IPS-20b (cell line): ENCODE measurements around the gene UBE2D1.
A peak's percentile ranks its signal among the peaks of the same experiment; 100 is the strongest.

Source experiments
- H3K27ac ChIP-seq: one replicate; pipeline ENCODE4 v1.5.1; 2013; ENCODE audit warnings: low read length
- H3K27me3 ChIP-seq: 2 replicates; pipeline ENCODE4 v1.6.1; 2013; ENCODE audit warnings: mild to moderate bottlenecking, low read length, inconsistent platforms; ENCODE audit not compliant: insufficient read depth
- H3K36me3 ChIP-seq: 2 replicates; pipeline ENCODE4 v1.6.1; 2013; ENCODE audit warnings: low read depth, mild to moderate bottlenecking, inconsistent platforms, low read length, moderate library complexity; ENCODE audit not compliant: insufficient read depth
- H3K4me1 ChIP-seq: 2 replicates; pipeline ENCODE4 v1.6.1; 2013; ENCODE audit warnings: mild to moderate bottlenecking, control low read depth, inconsistent platforms, low read length, moderate library complexity; ENCODE audit not compliant: insufficient read depth
- H3K4me3 ChIP-seq: 2 replicates; pipeline ENCODE4 v1.5.1; 2013; ENCODE audit warnings: mild to moderate bottlenecking, low read length, inconsistent platforms
- H3K9ac ChIP-seq: 2 replicates; pipeline ENCODE4 v1.6.1; 2013; ENCODE audit warnings: low read depth, mild to moderate bottlenecking, inconsistent platforms, low read length, moderate library complexity
- H3K9me3 ChIP-seq: 2 replicates; pipeline ENCODE4 v1.6.1; 2013; ENCODE audit warnings: mild to moderate bottlenecking, low read depth, low read length, inconsistent platforms; ENCODE audit not compliant: insufficient read depth

The UBE2D1 gene

DNA sequence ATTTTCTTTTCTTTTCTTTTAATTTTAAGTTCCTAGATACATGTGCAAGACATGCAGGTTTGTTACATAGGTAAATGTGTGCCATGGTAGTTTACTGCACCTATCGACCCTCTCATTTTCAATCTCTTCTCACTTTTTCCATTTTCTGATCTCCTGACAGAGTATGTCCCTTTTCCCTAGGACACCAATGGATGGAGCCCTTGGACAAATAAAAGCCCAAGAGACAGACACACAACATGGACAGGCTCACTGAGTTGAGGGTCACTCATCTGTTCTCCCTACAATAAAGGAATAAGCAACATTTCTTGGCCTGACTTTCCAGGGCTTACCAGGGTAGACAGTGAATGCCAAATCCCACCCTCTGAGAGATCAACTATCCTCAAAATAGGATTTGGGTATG lies 15.2 kb upstream of the UBE2D1 start:
- Histone ChIP-seq H3K4me3 (no peak overlapping the region), H3K9me3 (no peaks in the 10 kb centered on the region), H3K27me3 (no peaks in the 10 kb centered on the region), H3K4me1 (no peaks in the 10 kb centered on the region), H3K36me3 (no peaks in the 10 kb centered on the region), H3K27ac (no peak overlapping the region), H3K9ac (no peak overlapping the region)

DNA sequence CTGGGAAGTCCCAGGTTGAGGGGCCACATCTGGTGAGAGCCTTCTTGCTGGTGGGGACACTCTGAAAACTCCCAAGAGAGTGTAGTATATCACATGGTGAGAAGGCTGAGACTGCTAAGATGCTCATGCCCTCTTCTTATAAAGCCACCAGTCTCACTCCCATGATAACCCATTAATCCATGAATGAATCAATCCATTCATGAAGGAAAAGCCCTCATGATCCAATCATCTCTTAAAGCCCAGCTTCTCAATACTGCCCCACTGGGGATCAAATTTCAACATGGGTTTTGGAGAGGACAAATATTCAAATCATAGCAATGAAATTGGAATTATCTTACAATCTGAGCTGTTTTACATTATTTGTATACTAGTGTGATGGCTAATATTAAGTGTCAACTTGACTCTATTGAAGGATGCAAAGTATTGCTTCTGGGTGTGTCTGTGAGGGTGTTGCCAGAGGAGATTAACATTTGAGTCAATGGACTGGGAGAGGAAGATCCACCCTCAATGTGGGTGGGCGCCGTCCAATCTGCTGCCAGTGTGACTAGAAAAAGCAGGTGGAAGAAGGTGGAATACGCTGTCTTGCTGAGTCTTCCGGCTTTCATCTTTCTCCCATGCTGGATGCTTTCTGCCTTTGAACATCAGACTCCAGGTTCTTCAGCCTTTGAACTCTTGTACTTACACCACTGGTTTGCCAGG lies 14.3 kb upstream of the UBE2D1 start:
- H3K4me1 ChIP-seq = no peaks in the 10 kb centered on the region
- no peaks in the 10 kb centered on the region for H3K9me3 ChIP-seq
- H3K36me3 ChIP-seq = no peaks in the 10 kb centered on the region
- no peak overlapping the region for H3K27ac ChIP-seq
- no peak overlapping the region for H3K9ac ChIP-seq
- no peaks in the 10 kb centered on the region for H3K27me3 ChIP-seq
- no peak overlapping the region for H3K4me3 ChIP-seq

DNA sequence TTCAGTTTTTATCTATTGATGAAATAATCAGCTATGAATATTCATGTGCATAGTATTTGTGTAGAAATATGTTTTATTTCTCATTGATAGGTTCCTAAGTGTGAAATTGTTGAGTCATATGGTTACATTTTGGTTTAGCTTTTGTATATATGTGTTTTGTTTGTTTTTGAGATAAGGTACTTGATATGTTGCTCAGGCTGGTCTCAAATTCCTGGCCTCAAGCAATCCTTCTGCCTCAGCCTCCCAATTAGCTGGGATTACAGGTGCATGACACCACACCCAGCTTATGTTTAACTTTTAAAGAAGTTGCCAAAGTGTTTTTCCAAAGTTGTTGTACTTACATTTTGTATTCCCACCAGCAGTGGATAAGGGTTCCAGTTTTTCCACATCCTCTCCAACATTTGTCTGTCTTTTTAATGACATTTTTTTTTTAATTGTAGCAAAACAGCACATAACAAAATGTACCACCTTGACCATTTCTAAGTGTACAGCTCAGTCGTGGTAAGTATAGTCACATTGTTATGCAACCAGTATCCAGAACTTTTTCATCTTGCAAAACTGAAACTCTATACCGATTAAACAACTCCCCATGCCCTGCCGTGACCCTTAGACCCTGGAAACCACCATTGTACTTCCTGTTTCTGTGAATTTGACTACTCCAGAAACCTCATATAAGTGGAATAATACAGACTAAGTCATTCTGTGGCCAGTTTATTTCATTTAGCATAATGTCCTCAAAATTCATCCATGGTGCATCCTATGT lies 12.6 kb upstream of the UBE2D1 start:
- Histone ChIP-seq H3K4me1 (no peaks in the 10 kb centered on the region), H3K27ac (no peak overlapping the region), H3K9ac (no peak overlapping the region), H3K27me3 (no peaks in the 10 kb centered on the region), H3K4me3 (no peak overlapping the region), H3K36me3 (no peaks in the 10 kb centered on the region), H3K9me3 (no peaks in the 10 kb centered on the region)

DNA sequence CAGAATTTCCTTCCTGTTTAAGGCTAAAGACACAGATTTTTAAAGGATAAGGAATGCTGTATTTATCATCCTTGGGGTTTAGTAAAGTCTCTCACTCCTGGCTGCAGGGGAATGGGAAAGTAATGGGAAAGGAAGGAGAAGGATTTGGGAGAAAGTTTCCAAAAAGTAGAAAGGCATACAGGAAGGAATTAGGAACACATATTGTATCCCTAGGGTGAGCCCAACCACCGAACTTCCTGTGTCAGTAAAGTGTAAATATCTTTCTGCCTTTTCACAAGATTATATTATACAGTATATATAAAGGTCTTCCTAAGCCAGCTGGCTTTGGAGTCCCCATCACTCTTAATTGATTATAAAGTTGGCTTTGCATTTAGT lies 12.0 kb upstream of the UBE2D1 start:
- H3K36me3 ChIP-seq = no peaks in the 10 kb centered on the region
- no peak overlapping the region for H3K9ac ChIP-seq
- H3K4me3 ChIP-seq = no peak overlapping the region
- no peaks in the 10 kb centered on the region for H3K9me3 ChIP-seq
- no peaks in the 10 kb centered on the region for H3K27me3 ChIP-seq
- H3K27ac ChIP-seq = no peak overlapping the region
- H3K4me1 ChIP-seq = no peaks in the 10 kb centered on the region

DNA sequence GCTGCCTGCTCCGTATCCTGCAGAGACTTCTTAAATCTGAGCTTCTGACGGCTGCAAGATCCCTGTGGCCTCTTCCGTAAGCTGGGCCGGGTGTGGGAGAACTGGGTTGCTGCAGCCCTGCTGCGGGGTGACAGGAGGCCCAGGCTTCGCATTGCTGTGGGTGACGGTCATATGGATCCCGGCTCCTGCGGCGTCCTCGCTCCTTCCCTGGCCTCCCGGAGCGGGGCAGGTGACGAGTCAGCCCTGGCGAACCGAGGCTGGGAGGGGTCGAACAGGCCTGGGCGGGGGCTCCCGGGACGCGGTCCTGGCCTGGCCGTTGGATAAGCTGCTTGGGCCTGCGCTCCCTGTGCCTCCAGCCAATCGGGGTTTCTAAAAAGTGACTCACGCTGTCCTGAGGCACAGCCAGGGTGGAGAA lies 7.8 kb upstream of the UBE2D1 start:
- Histone ChIP-seq H3K27me3 (no peaks in the 10 kb centered on the region), H3K36me3 (no peaks in the 10 kb centered on the region), H3K9me3 (no peaks in the 10 kb centered on the region), H3K9ac (no peak overlapping the region), H3K4me3 (no peak overlapping the region), H3K4me1 (no peaks in the 10 kb centered on the region), H3K27ac (no peak overlapping the region)

DNA sequence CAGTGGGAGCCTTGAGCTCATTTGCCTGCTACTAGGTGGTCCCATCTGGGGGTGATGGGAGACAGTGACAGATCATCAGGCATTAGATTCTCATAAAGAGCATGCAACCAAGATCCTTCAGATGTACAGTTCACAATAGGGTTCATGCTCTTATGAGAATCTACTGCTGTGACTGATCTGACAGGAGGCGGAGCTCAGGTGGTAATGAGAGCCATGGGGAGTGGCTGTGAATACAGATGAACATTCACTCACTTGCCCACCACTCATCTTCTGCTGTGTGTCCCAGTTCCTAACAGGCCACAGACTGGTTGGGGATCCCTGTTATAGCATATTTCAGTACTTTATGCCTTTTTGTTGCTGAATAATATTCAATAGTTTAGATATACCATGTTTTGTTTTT lies 6.6 kb upstream of the UBE2D1 start:
- H3K4me1 ChIP-seq = no peaks in the 10 kb centered on the region
- H3K9me3 ChIP-seq = no peaks in the 10 kb centered on the region
- no peak overlapping the region for H3K4me3 ChIP-seq
- H3K27me3 ChIP-seq = no peaks in the 10 kb centered on the region
- no peak overlapping the region for H3K9ac ChIP-seq
- H3K27ac ChIP-seq = no peak overlapping the region
- no peaks in the 10 kb centered on the region for H3K36me3 ChIP-seq

DNA sequence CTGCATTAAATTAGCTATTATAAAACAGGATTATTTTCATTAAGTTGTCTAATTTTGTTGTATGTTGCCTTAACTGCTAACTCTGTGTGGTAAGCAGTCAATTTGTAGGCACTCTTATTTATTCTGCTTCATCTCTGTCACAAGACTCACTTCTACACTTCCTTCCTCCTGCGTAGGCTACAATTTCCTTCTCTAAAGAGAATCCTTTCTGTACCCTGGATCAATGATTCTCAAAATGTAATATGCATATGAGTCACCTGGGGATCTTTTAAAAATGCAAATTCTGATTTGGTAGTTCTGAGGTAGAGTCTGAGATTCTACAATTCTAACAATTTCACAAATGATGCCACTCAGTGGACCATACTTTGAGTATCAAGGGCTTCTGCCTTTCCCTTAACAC lies 4.4 kb upstream of the UBE2D1 start:
- H3K36me3 ChIP-seq = no peaks in the 10 kb centered on the region
- H3K4me3 ChIP-seq = no peak overlapping the region
- no peaks in the 10 kb centered on the region for H3K9me3 ChIP-seq
- no peak overlapping the region for H3K9ac ChIP-seq
- no peaks in the 10 kb centered on the region for H3K4me1 ChIP-seq
- no peak overlapping the region for H3K27ac ChIP-seq
- H3K27me3 ChIP-seq = no peaks in the 10 kb centered on the region

DNA sequence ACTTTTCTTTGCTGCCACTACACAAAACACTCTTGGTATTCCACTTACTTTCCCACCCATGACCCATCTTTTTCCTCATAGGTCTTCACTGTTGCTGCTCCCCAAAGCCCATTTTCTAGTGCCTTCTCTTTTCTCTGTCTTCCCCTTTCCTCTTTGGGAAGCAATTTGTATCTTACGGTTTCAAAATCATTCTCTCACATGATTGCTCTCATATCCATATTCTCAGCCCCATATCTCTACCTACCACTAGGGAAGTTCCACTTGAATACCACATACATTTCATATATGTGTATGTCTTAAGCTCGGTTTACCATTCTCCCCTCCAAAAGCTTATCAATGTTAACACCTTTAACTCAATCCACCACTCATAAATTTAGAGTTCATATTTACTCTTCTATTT lies 3.2 kb upstream of the UBE2D1 start:
- no peak overlapping the region for H3K27ac ChIP-seq
- no peaks in the 10 kb centered on the region for H3K4me1 ChIP-seq
- H3K4me3 ChIP-seq = no peak overlapping the region
- H3K9me3 ChIP-seq = no peaks in the 10 kb centered on the region
- no peak overlapping the region for H3K9ac ChIP-seq
- H3K36me3 ChIP-seq = no peaks in the 10 kb centered on the region
- H3K27me3 ChIP-seq = no peaks in the 10 kb centered on the region

DNA sequence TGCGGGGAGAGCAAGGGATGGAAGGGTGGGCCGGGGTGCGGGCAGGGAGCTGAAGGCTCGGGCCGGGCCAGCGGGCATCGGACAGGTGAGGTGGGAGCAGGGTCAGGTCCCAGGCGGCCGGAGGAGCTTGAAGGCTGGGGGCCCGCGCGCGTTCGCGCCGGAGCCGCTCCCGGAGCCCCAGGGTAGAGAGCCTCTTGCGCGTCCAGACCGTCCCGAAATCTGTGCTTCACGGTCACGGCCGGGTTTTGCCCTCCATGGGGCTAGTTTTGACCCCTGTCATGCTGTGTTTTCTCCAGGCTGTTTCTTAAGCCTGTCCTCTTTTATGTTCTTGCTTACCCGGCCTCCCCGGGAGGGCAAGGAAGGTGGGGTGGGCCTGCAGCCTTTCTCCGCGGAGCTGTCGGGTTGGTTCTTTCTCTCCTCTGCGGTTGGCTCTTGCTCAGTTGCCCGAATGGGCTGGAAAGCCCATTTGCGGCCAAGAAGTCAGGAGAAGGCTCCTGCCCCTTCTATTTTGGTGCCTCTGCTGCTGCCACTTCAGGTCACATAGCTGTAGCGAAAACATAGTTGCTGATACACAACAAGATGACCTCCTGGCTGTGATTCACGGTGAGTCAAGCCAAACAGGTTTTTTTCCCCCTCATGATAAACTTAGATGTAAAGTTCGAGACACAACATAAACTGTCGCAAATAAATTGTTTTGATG lies 650 bp downstream of the UBE2D1 start:
- Histone ChIP-seq H3K4me1 (no peaks in the 10 kb centered on the region; the same call in 1 of the 2 replicates), H3K4me3 (peak overlapping the region; percentile 84), H3K36me3 (no peaks in the 10 kb centered on the region), H3K27ac (no peak overlapping the region), H3K9ac (peak overlapping the region; percentile 74; the same call in 1 of the 2 replicates), H3K9me3 (no peaks in the 10 kb centered on the region), H3K27me3 (no peaks in the 10 kb centered on the region)

DNA sequence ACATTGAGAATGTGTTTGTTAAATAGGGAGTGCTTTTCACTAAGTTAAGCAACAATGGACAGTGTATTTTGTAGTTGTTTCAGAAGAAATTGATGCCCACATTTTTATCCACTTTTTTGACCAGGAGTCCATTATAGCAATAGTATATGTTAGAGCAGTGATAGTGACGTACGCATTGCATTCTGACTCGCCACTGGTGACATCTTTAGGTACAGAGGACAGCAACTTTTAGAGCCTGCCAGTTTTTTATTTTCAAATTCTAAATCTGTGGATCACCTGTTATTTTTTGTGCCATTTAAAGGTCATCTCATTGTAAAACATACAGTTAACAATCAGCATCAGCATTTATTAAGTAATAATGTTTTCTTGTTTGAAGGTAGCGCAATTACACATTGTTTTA lies 1.4 kb downstream of the UBE2D1 start:
- H3K27ac ChIP-seq = no peak overlapping the region
- H3K9ac ChIP-seq = no peak overlapping the region
- no peaks in the 10 kb centered on the region for H3K9me3 ChIP-seq
- H3K4me1 ChIP-seq = no peaks in the 10 kb centered on the region; the same call in 1 of the 2 replicates
- peak overlapping the region; percentile 84 for H3K4me3 ChIP-seq
- no peaks in the 10 kb centered on the region for H3K27me3 ChIP-seq
- H3K36me3 ChIP-seq = no peaks in the 10 kb centered on the region

DNA sequence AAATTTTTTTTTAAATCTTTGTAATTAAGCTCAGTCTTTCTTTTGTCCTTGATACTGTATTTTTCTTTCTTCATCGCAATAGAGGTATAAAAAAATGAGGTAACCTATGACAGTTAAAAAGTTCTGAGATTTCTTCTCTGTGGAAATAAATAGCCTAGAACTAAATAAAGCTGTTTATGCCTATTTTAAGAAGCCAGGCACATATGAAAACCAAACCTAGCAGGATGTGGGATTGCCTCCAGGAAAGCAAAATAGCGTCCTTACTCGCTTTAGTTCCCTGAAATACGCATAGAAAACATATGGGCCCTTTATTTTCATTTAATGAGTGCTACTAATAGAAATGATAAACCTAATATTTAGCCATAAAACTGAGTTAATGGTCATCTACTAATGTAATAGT lies 6.6 kb downstream of the UBE2D1 start:
- no peak overlapping the region for H3K27ac ChIP-seq
- H3K9me3 ChIP-seq = no peaks in the 10 kb centered on the region
- no peaks in the 10 kb centered on the region for H3K36me3 ChIP-seq
- no peak overlapping the region for H3K4me3 ChIP-seq
- no peaks in the 10 kb centered on the region for H3K27me3 ChIP-seq
- H3K9ac ChIP-seq = no peak overlapping the region
- H3K4me1 ChIP-seq = no peaks in the 10 kb centered on the region; the same call in 1 of the 2 replicates

DNA sequence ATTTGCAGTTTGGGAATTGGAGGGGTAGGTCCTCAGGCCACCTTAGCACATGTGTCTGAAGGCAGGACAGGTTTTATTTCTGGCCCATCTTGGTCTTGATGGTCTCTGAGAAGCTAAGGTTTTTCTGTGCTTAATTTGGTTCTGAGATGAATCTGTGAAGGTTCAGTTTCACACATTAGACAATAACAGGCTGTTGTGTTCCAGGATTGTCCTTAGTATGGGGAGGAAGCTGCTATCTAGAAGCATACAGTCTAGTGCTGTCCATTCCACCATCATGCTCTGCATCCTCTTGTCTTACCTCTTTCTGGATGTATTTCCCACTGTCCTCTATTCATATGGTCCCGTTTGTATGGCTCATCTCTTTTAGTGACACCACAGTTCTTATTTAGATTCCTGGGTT lies 7.1 kb downstream of the UBE2D1 start:
- Histone ChIP-seq H3K27me3 (no peaks in the 10 kb centered on the region), H3K9ac (no peak overlapping the region), H3K9me3 (no peaks in the 10 kb centered on the region), H3K4me1 (no peaks in the 10 kb centered on the region; the same call in 1 of the 2 replicates), H3K27ac (no peak overlapping the region), H3K4me3 (no peak overlapping the region), H3K36me3 (no peaks in the 10 kb centered on the region)
